Measurements from ENCODE around the gene CHAMP1.

DNA sequence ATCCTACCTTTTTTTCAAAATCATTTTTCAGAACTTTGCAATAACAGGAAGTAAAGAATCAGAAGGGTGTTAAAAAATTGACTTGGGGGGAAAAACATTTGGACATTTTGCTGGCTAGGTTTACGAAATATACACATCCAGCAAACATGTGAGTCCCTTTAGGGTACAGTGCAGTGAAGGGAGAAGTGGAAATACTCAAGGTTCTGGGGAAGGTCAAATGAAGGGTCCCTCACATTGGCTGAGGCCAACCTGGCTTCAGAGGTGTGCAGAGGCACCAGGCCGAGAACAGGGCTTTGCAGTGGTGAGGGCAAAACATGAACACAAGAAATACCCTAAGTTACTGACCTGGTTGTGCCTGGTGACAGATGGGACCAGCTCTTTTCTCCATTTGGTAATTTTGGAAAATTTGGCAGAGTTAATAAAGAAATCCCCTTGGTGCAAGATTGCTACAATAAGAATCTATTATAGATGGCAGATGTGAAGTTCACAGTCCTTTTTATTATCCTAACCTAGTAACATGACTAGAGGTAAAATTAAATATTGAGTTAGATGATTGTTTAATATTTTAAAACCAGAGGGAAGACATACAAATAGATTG, 34.4 kb upstream of the CHAMP1 start:
- no peak for TF ChIP-seq POLR2A (IDR thresholded peaks at IDR 0.05; ENCODE audit: low read depth, low read length)
- no peak for TF ChIP-seq POLR2AphosphoS5 (IDR thresholded peaks at IDR 0.05; ENCODE audit: low read depth, low read length)
